CD14-positive monocyte (primary cell): ENCODE data around the gene TEKTIP1. TPM values are rescaled to one million over a fixed set of nuclear protein-coding genes. Genes with fewer than 3 reads are reported as not detected.

Experiments
- DNase-seq, 3 donors: peaks; one replicate each; pipeline ENCODE4 v3.0.0-alpha.2; 2011 to 2022
- H2AFZ ChIP-seq: 2 replicates; pipeline ENCODE4 v1.6.0; 2012; ENCODE audit warnings: mild to moderate bottlenecking, low read depth, low read length, inconsistent platforms; ENCODE audit not compliant: insufficient read depth, poor library complexity, severe bottlenecking
- H3K27ac ChIP-seq, 2 donors: 1 replicate in 1 of 2; 2 replicates in 1 of 2; pipeline ENCODE4 v1.5.1; 2012 to 2013; ENCODE audit warnings: low read length in 2 of 2, control low read depth in 1 of 2, inconsistent platforms in 1 of 2, low read depth in 1 of 2, mild to moderate bottlenecking in 1 of 2
- H3K27me3 ChIP-seq, 2 donors: one replicate each; pipeline versions ENCODE4 v1.6.0 to v1.6.1; 2011 to 2013; ENCODE audit warnings: low read length in 2 of 2; ENCODE audit not compliant: control insufficient read depth in 2 of 2, insufficient read depth in 2 of 2
- H3K36me3 ChIP-seq, 2 donors: replicated peaks in 1 of 2; 1 replicate in 1 of 2; 2 replicates in 1 of 2; pipeline versions ENCODE4 v1.5.1 to v1.6.1; 2012 to 2013; ENCODE audit warnings: low read length in 2 of 2, control low read depth in 1 of 2, inconsistent platforms in 1 of 2, mild to moderate bottlenecking in 1 of 2; ENCODE audit not compliant: insufficient read depth in 2 of 2, control insufficient read depth in 1 of 2
- H3K4me1 ChIP-seq, 2 donors: 1 replicate in 1 of 2; 2 replicates in 1 of 2; pipeline versions ENCODE4 v1.5.1 to v1.6.1; 2012 to 2013; ENCODE audit warnings: low read length in 2 of 2, control low read depth in 1 of 2, inconsistent platforms in 1 of 2, mild to moderate bottlenecking in 1 of 2, moderate library complexity in 1 of 2; ENCODE audit not compliant: insufficient read depth in 2 of 2, control insufficient read depth in 1 of 2
- H3K4me2 ChIP-seq: replicated peaks from 2 replicates; pipeline ENCODE3; 2012; ENCODE audit warnings: low read length, moderate library complexity, mild to moderate bottlenecking; ENCODE audit not compliant: poor library complexity, severe bottlenecking; ENCODE audit errors: extremely low read depth
- H3K4me3 ChIP-seq, 3 experiments: fragments of 200-600 bp in 1 of 3; sonication (generic) in 1 of 3; replicated peaks in 1 of 3; 1 replicate in 2 of 3; 2 replicates in 1 of 3; pipeline ENCODE4 v1.5.1; 2011 to 2013; ENCODE audit warnings: low read length in 3 of 3, mild to moderate bottlenecking in 3 of 3, control low read depth in 2 of 3, low read depth in 2 of 3, inconsistent platforms in 1 of 3, moderate library complexity in 1 of 3
- H3K79me2 ChIP-seq: 2 replicates; pipeline ENCODE4 v1.6.0; 2012; ENCODE audit warnings: mild to moderate bottlenecking, control low read depth, inconsistent platforms, low read length, moderate library complexity; ENCODE audit not compliant: insufficient read depth
- H3K9ac ChIP-seq: 2 replicates; pipeline ENCODE4 v1.6.0; 2017; ENCODE audit warnings: low read length, mild to moderate bottlenecking; ENCODE audit not compliant: insufficient read depth, poor library complexity, severe bottlenecking
- H3K9me3 ChIP-seq, 2 donors: replicated peaks in 1 of 2; 1 replicate in 1 of 2; 2 replicates in 1 of 2; pipeline versions ENCODE4 v1.5.1 to v1.6.1; 2012 to 2013; ENCODE audit warnings: low read length in 2 of 2, control low read depth in 1 of 2; ENCODE audit not compliant: control insufficient read depth in 1 of 2, insufficient read depth in 1 of 2
- H4K20me1 ChIP-seq: 2 replicates; pipeline ENCODE4 v1.6.0; 2012; ENCODE audit warnings: mild to moderate bottlenecking, low read length, control low read depth, moderate library complexity; ENCODE audit not compliant: insufficient read depth
- H3K27ac Mint-ChIP-seq, 7 donors: one replicate each; pipeline ENCODE4 v1.8.0; 2020; ENCODE audit warnings: mild to moderate bottlenecking in 7 of 7, mixed read lengths in 7 of 7, moderate library complexity in 6 of 7, inconsistent platforms in 2 of 7
- H3K27me3 Mint-ChIP-seq, 3 donors: one replicate each; pipeline ENCODE4 v1.8.0; 2021 to 2022; ENCODE audit warnings: low read depth in 3 of 3, mild to moderate bottlenecking in 3 of 3, mixed read lengths in 3 of 3, moderate library complexity in 3 of 3, inconsistent platforms in 1 of 3
- H3K36me3 Mint-ChIP-seq, 2 donors: one replicate each; pipeline ENCODE4 v1.8.0; 2020; ENCODE audit warnings: mixed read lengths in 2 of 2, inconsistent platforms in 1 of 2, mild to moderate bottlenecking in 1 of 2
- H3K4me1 Mint-ChIP-seq: one replicate; pipeline ENCODE4 v1.8.0; 2020; ENCODE audit warnings: mild to moderate bottlenecking, mixed read lengths
- H3K4me3 Mint-ChIP-seq, 2 donors: one replicate each; pipeline ENCODE4 v1.8.0; 2020; ENCODE audit warnings: mild to moderate bottlenecking in 2 of 2, mixed read lengths in 2 of 2, moderate library complexity in 1 of 2
- H3K9me3 Mint-ChIP-seq, 7 donors: one replicate each; pipeline ENCODE4 v1.8.0; 2020 to 2022; ENCODE audit warnings: mixed read lengths in 7 of 7, mild to moderate bottlenecking in 6 of 7, moderate library complexity in 6 of 7, inconsistent platforms in 2 of 7
- CTCF ChIP-seq: fragments of 200-600 bp; IDR thresholded peaks from one replicate; pipeline ENCODE4 v1.8.0; 2022; ENCODE audit warnings: antibody characterized with exemption, mild to moderate bottlenecking
- WGBS: methylation state at CpG from one replicate; pipeline ENCODE4 v1.1.5; 2013; ENCODE audit warnings: missing lambda C conversion rate; ENCODE audit not compliant: insufficient coverage; 5-methylcytosine and 5-hydroxymethylcytosine counted together
- intact Hi-C, 2 donors: fragments of 100-400 bp; cut with micrococcal nuclease; formaldehyde crosslinking; loops; one replicate each; pipeline versions ENCODE4 v1.15.0 to v1.15.1; 2023
- polyA plus RNA-seq, 3 donors: library from polyadenylated mRNA; depleted of rRNA in 1 of 3; unstranded in 2 of 3; stranded (reverse) in 1 of 3; fragments of 300-500 nt in 2 of 3; fragments of >200 nt in 1 of 3; fragmentation: Illumina TruSeq in 2 of 3; gene quantifications; 1 replicate in 2 of 3; 2 replicates in 1 of 3; pipeline ENCODE4 v1.2.3, GENCODE V29; 2012 to 2021

The TEKTIP1 gene
- polyA plus RNA-seq, 3 donors, result 1.8 TPM; not detected in 2

- Histone ChIP-seq H3K4me1 (peaks cover 30 to 40% of the 10 kb centered on the region in 2 donors), H3K9me3 (no peaks in the 10 kb centered on the region), H3K79me2 (peaks cover 41% of the 10 kb centered on the region), H2AFZ (no peak overlapping the region), H3K9ac (no peak overlapping the region), H3K4me3 (no peak overlapping the region), H4K20me1 (no peaks in the 10 kb centered on the region), H3K4me2 (no peak overlapping the region), H3K36me3 (no peaks in the 10 kb centered on the region), H3K27ac (no peak overlapping the region), H3K27me3 (no peaks in the 10 kb centered on the region)
- WGBS, result 90% methylated on average over 11 of the region's 13 CpGs
- peaks cover 0 to 3% (median 0%) of the 10 kb centered on the region in 7 donors for H3K9me3 Mint-ChIP-seq
- H3K4me3 Mint-ChIP-seq, result no peak overlapping the region
- DNase-seq, result no peak
- TF ChIP-seq CTCF, result no peak
- H3K36me3 Mint-ChIP-seq, result no peaks in the 10 kb centered on the region
- peaks cover 38% of the 10 kb centered on the region for H3K4me1 Mint-ChIP-seq
- peaks cover 0 to 2% (median 0%) of the 10 kb centered on the region in 3 donors for H3K27me3 Mint-ChIP-seq
- H3K27ac Mint-ChIP-seq, result no peak overlapping the region
- intact Hi-C loops, result loop anchor here in 1 of 2 donors (10.0 kb wide), 1 partner anchor 68 kb away; no protein-coding TSS in a partner anchor
Observed at GRCh38 chr19:3503036-3503572, 35.9 kb upstream of the TEKTIP1 start.

- H3K4me3 Mint-ChIP-seq, result no peak overlapping the region
- 70% methylated on average over 2 of the region's 5 CpGs for WGBS
- H3K4me2 ChIP-seq, result no peak overlapping the region
- peaks cover 0 to 2% (median 0%) of the 10 kb centered on the region in 3 donors for H3K27me3 Mint-ChIP-seq
- peak overlapping the region; percentile 58 to 92 for H3K27ac ChIP-seq
- peaks cover 8 to 10% of the 10 kb centered on the region in 2 donors for H3K36me3 ChIP-seq
- DNase-seq, result peak; percentile 11 to 42 (median 15)
- H3K79me2 ChIP-seq, result peaks cover 43% of the 10 kb centered on the region
- no peak overlapping the region for H3K4me3 ChIP-seq
- no peak for TF ChIP-seq CTCF
- intact Hi-C loops, result loop anchor here (5.0 to 10.0 kb wide), 4 partner anchors 48 to 70 kb away; partner anchors contain the start of genes HMG20B (in 1 of the 2) and MFSD12 (in 1 of the 2)
- H3K4me1 Mint-ChIP-seq, result peaks cover 44% of the 10 kb centered on the region
- H4K20me1 ChIP-seq, result peaks cover 14% of the 10 kb centered on the region
- no peak overlapping the region for H2AFZ ChIP-seq
- H3K9me3 Mint-ChIP-seq, result peaks cover 0 to 3% (median 0%) of the 10 kb centered on the region in 7 donors
- H3K27ac Mint-ChIP-seq, result peak overlapping the region; percentile 42 to 97 (median 96)
- peaks cover 29 to 34% of the 10 kb centered on the region in 2 donors for H3K4me1 ChIP-seq
- peaks cover 7 to 15% of the 10 kb centered on the region in 2 donors for H3K36me3 Mint-ChIP-seq
- no peaks in the 10 kb centered on the region for H3K9me3 ChIP-seq
- H3K27me3 ChIP-seq, result no peaks in the 10 kb centered on the region
- H3K9ac ChIP-seq, result no peak overlapping the region
Observed at GRCh38 chr19:3504735-3505134, 34.2 kb upstream of the TEKTIP1 start.
